Naive thymus-derived CD8-positive, alpha-beta T cell (primary cell): Measurements from ENCODE around the gene AMN1. TPM values are rescaled to one million over a fixed set of nuclear protein-coding genes. Genes with fewer than 3 reads are reported as not detected.
A peak's percentile ranks its signal among the peaks of the same experiment; 100 is the strongest.
"Not testable (repeated sequence)": the region's sequence is repeated elsewhere in the genome, so short reads cannot be mapped to it uniquely, and the experiment has no call there.

ENCODE experiments used
- ATAC-seq, 2 donors: fragments of 150-1000 bp; cut with Tn5 transposase in 1 of 2; sonication (Bioruptor Pico), chemical (Tn5 transposase) in 1 of 2; 1 replicate in 1 of 2; 2 replicates in 1 of 2; pipeline ENCODE4 v1.10.0; 2021; ENCODE audit warnings: mild to moderate bottlenecking in 2 of 2, moderate library complexity in 2 of 2
- POLR2A ChIA-PET: fragments of 350-600 bp; sonication (Branson Sonifier 250); formaldehyde crosslinking; loops from one replicate; lab custom pipeline; 2021; ENCODE audit warnings: antibody characterized with exemption; lab: Charles Lee
- DNase-seq, 10 donors: peaks; one replicate each; pipeline versions ENCODE4 v3.0.0 to v3.0.0-alpha.2; 2020 to 2022
- H3K27ac Mint-ChIP-seq, 10 donors: one replicate each; pipeline ENCODE4 v1.8.0; 2020 to 2022; ENCODE audit warnings: mild to moderate bottlenecking in 10 of 10, mixed read lengths in 10 of 10, moderate library complexity in 4 of 10, inconsistent platforms in 1 of 10
- H3K27me3 Mint-ChIP-seq, 5 donors: one replicate each; pipeline ENCODE4 v1.8.0; 2021 to 2022; ENCODE audit warnings: mixed read lengths in 5 of 5
- H3K36me3 Mint-ChIP-seq, 3 donors: one replicate each; pipeline ENCODE4 v1.8.0; 2020 to 2022; ENCODE audit warnings: mixed read lengths in 3 of 3, mild to moderate bottlenecking in 2 of 3, inconsistent platforms in 1 of 3
- H3K4me1 Mint-ChIP-seq, 4 donors: one replicate each; pipeline ENCODE4 v1.8.0; 2021 to 2022; ENCODE audit warnings: mixed read lengths in 4 of 4
- H3K4me3 Mint-ChIP-seq, 10 donors: one replicate each; pipeline ENCODE4 v1.8.0; 2020 to 2022; ENCODE audit warnings: mild to moderate bottlenecking in 10 of 10, mixed read lengths in 10 of 10, moderate library complexity in 6 of 10, inconsistent platforms in 1 of 10
- H3K9me3 Mint-ChIP-seq, 9 donors: one replicate each; pipeline ENCODE4 v1.8.0; 2020 to 2022; ENCODE audit warnings: mixed read lengths in 9 of 9, mild to moderate bottlenecking in 3 of 9, inconsistent platforms in 1 of 9, moderate library complexity in 1 of 9
- polyA plus RNA-seq, 3 donors: library from polyadenylated mRNA; unstranded; fragments of 300-500 nt; fragmentation: Illumina TruSeq; gene quantifications; one replicate each; pipeline ENCODE4 v1.2.3, GENCODE V29; 2021
- total RNA-seq, 8 experiments: library from RNA in 2 of 8; stranded (reverse) in 2 of 8; gene quantifications; one replicate each; pipeline ENCODE4 v1.2.3 and lab custom pipeline; 2021 to 2026

AMN1 gene
- total and polyA plus RNA-seq, 5 experiments from 2014 or later, result 8.9 to 16.7 (median 13.4) TPM

GRCh38 chr12:31714406-31715271, 14.2 kb downstream of the AMN1 start:
- H3K36me3 Mint-ChIP-seq, result peaks cover 15 to 49% (median 28%) of the 10 kb centered on the region in 3 donors
- DNase-seq (no peak), ATAC-seq (no peak)
- POLR2A ChIA-PET, result interaction anchor here (0.9 to 1.6 kb wide), 4 partner anchors 12 to 245 kb away, joined by 3 to 9 read pairs (median 4); partner anchors contain the start of genes AMN1 and RESF1
- H3K27me3 Mint-ChIP-seq, result no peaks in the 10 kb centered on the region
- peaks cover 10 to 37% (median 21%) of the 10 kb centered on the region in 9 donors for H3K9me3 Mint-ChIP-seq
- peak overlapping the region in 2 of 10 donors; percentile 12 to 13 for H3K4me3 Mint-ChIP-seq
- H3K27ac Mint-ChIP-seq, result peak overlapping the region in 8 of 10 donors; percentile 0 to 89 (median 70)
- peaks cover 3 to 46% (median 17%) of the 10 kb centered on the region in 4 donors for H3K4me1 Mint-ChIP-seq

- peaks cover 3 to 38% (median 12%) of the 10 kb centered on the region in 4 donors for H3K4me1 Mint-ChIP-seq
- peaks cover 22 to 48% (median 28%) of the 10 kb centered on the region in 3 donors for H3K36me3 Mint-ChIP-seq
- H3K9me3 Mint-ChIP-seq, result peaks cover 9 to 41% (median 26%) of the 10 kb centered on the region in 9 donors
- no peak overlapping the region for H3K27ac Mint-ChIP-seq
- POLR2A ChIA-PET, result no interaction called here
- DNase-seq (no peak), ATAC-seq (no peak)
- no peaks in the 10 kb centered on the region for H3K27me3 Mint-ChIP-seq
- no peak overlapping the region for H3K4me3 Mint-ChIP-seq
These were observed 15.9 kb downstream of the AMN1 start for GRCh38 chr12:31712877-31713276.

- Mint-ChIP-seq H3K36me3 (peaks cover 18 to 40% (median 29%) of the 10 kb centered on the region in 3 donors), H3K27ac (peak overlapping the region in 9 of 10 donors; percentile 17 to 79 (median 22)), H3K27me3 (no peaks in the 10 kb centered on the region), H3K4me3 (no peak overlapping the region), H3K4me1 (peaks cover 4 to 29% (median 19%) of the 10 kb centered on the region in 4 donors), H3K9me3 (peaks cover 0 to 40% (median 19%) of the 10 kb centered on the region in 9 donors)
- POLR2A ChIA-PET, result interaction anchor here (0.6 to 0.9 kb wide), 2 partner anchors 8 to 250 kb away, joined by 4 to 5 read pairs; no protein-coding TSS in a partner anchor
- no peak for DNase-seq
- ATAC-seq, result no peak
These were observed 18.6 kb downstream of the AMN1 start for GRCh38 chr12:31710021-31710818.

- ATAC-seq, POLR2A ChIA-PET, H3K27me3 Mint-ChIP-seq, H3K4me3 Mint-ChIP-seq, DNase-seq, H3K27ac Mint-ChIP-seq: not testable (repeated sequence)
- Mint-ChIP-seq H3K9me3 (peaks cover 0 to 38% (median 18%) of the 10 kb centered on the region in 9 donors), H3K36me3 (peaks cover 17 to 31% (median 30%) of the 10 kb centered on the region in 3 donors), H3K4me1 (peaks cover 11 to 33% (median 31%) of the 10 kb centered on the region in 4 donors)
These were observed 20.7 kb downstream of the AMN1 start for GRCh38 chr12:31708118-31708517.

GRCh38 chr12:31705621-31706020, 23.2 kb downstream of the AMN1 start:
- POLR2A ChIA-PET, result no interaction called here
- DNase-seq, result peak in 1 of 10 donors; percentile 48
- ATAC-seq, result peak; percentile 65 to 68
- Mint-ChIP-seq H3K36me3 (peaks cover 21 to 42% (median 33%) of the 10 kb centered on the region in 3 donors), H3K27me3 (no peaks in the 10 kb centered on the region), H3K9me3 (peaks cover 0 to 34% (median 16%) of the 10 kb centered on the region in 9 donors), H3K4me1 (peaks cover 13 to 34% (median 26%) of the 10 kb centered on the region in 4 donors), H3K4me3 (peak overlapping the region in 1 of 10 donors; percentile 45), H3K27ac (peak overlapping the region in 8 of 10 donors; percentile 22 to 76 (median 48))

GRCh38 chr12:31702047-31702446, 26.8 kb downstream of the AMN1 start:
- Mint-ChIP-seq H3K4me1 (peaks cover 11 to 34% (median 22%) of the 10 kb centered on the region in 4 donors), H3K27ac (peak overlapping the region in 2 of 10 donors; percentile 53 to 60), H3K27me3 (no peaks in the 10 kb centered on the region), H3K36me3 (peaks cover 17 to 42% (median 29%) of the 10 kb centered on the region in 3 donors), H3K9me3 (peaks cover 0 to 4% (median 0%) of the 10 kb centered on the region in 9 donors), H3K4me3 (no peak overlapping the region)
- POLR2A ChIA-PET, result interaction anchor here (1.4 to 2.3 kb wide), 3 partner anchors 13 to 257 kb away, joined by 3 to 7 read pairs (median 5); partner anchors contain the start of genes AMN1 and RESF1
- DNase-seq (no peak), ATAC-seq (no peak)

- H3K27ac Mint-ChIP-seq, H3K4me3 Mint-ChIP-seq, POLR2A ChIA-PET, H3K27me3 Mint-ChIP-seq, ATAC-seq, DNase-seq: not testable (repeated sequence)
- Mint-ChIP-seq H3K9me3 (peaks cover 0 to 24% (median 4%) of the 10 kb centered on the region in 9 donors), H3K36me3 (peaks cover 12 to 76% (median 73%) of the 10 kb centered on the region in 3 donors), H3K4me1 (peaks cover 0 to 15% (median 4%) of the 10 kb centered on the region in 4 donors)
These were observed 38.9 kb downstream of the AMN1 start for GRCh38 chr12:31689921-31690320.

GRCh38 chr12:31687101-31687527, 41.7 kb downstream of the AMN1 start:
- Mint-ChIP-seq H3K4me3 (peak overlapping the region in 1 of 10 donors; percentile 66), H3K36me3 (peaks cover 16 to 81% (median 78%) of the 10 kb centered on the region in 3 donors), H3K27ac (peak overlapping the region in 6 of 10 donors; percentile 4 to 76 (median 68)), H3K27me3 (no peaks in the 10 kb centered on the region), H3K4me1 (peaks cover 4 to 17% (median 5%) of the 10 kb centered on the region in 4 donors), H3K9me3 (peaks cover 0 to 48% (median 6%) of the 10 kb centered on the region in 9 donors)
- POLR2A ChIA-PET, result interaction anchor here (1.3 kb wide), 1 partner anchor 27 kb away, joined by 5 read pairs; the partner anchor contains the start of gene ETFBKMT
- DNase-seq, result no peak
- ATAC-seq, result peak in 1 of 2 donors; percentile 17

- POLR2A ChIA-PET, result interaction anchor here (0.5 to 0.7 kb wide), 3 partner anchors 16 to 188 kb away, joined by 3 to 4 read pairs (median 3); no protein-coding TSS in a partner anchor
These were observed 43.0 kb downstream of the AMN1 start for GRCh38 chr12:31685801-31686200.

GRCh38 chr12:31682136-31682962, 46.5 kb downstream of the AMN1 start:
- POLR2A ChIA-PET, result interaction anchor here (0.6 to 2.6 kb wide), 12 partner anchors 9 to 296 kb away, joined by 3 to 7 read pairs (median 4); partner anchors contain the start of genes AMN1, ETFBKMT and RESF1
- peak; percentile 80 to 81 for ATAC-seq
- peak; percentile 19 to 81 (median 64) for DNase-seq
- Mint-ChIP-seq H3K9me3 (peaks cover 0 to 43% (median 9%) of the 10 kb centered on the region in 9 donors), H3K4me3 (peak overlapping the region in 7 of 10 donors; percentile 19 to 77 (median 53)), H3K4me1 (peaks cover 7 to 17% (median 13%) of the 10 kb centered on the region in 4 donors), H3K27me3 (no peaks in the 10 kb centered on the region), H3K36me3 (peaks cover 5 to 58% (median 49%) of the 10 kb centered on the region in 3 donors), H3K27ac (peak overlapping the region; percentile 50 to 92 (median 83))

More at GRCh38 chr12:31685801-31686200, 43.0 kb downstream of the AMN1 start:
- Mint-ChIP-seq H3K4me1 (peaks cover 6 to 21% (median 9%) of the 10 kb centered on the region in 4 donors), H3K9me3 (peaks cover 0 to 49% (median 9%) of the 10 kb centered on the region in 9 donors), H3K27me3 (no peaks in the 10 kb centered on the region), H3K27ac (no peak overlapping the region), H3K36me3 (peaks cover 13 to 78% (median 72%) of the 10 kb centered on the region in 3 donors), H3K4me3 (no peak overlapping the region)
- no peak for ATAC-seq
- DNase-seq, result no peak

- DNase-seq (no peak), ATAC-seq (no peak)
- Mint-ChIP-seq H3K4me1 (peaks cover 0 to 6% (median 5%) of the 10 kb centered on the region in 4 donors), H3K9me3 (peaks cover 0 to 24% (median 6%) of the 10 kb centered on the region in 9 donors), H3K27ac (no peak overlapping the region), H3K27me3 (no peaks in the 10 kb centered on the region), H3K36me3 (peaks cover 13 to 55% (median 49%) of the 10 kb centered on the region in 3 donors), H3K4me3 (no peak overlapping the region)
- POLR2A ChIA-PET, result no interaction called here
These were observed 56.3 kb downstream of the AMN1 start for GRCh38 chr12:31672521-31672920.
